Hematopoietic multipotent progenitor cell (in vitro differentiated cells): Measurements from ENCODE around the gene FAT1. TPM values are rescaled to one million over a fixed set of nuclear protein-coding genes. Genes with fewer than 3 reads are reported as not detected.

ENCODE experiments used
- DNase-seq, 3 donors: peaks; one replicate each; pipeline ENCODE4 v3.0.0-alpha.2; 2011 to 2015; ENCODE audit warnings: low read depth in 2 of 3, low spot score in 2 of 3
- total RNA-seq: library from RNA; depleted of rRNA; stranded (reverse); fragments of >200 nt; gene quantifications from one replicate; pipeline ENCODE4 v1.2.3, GENCODE V29; 2012

The FAT1 gene
- total RNA-seq, 1 donor: 0.81 TPM

DNA sequence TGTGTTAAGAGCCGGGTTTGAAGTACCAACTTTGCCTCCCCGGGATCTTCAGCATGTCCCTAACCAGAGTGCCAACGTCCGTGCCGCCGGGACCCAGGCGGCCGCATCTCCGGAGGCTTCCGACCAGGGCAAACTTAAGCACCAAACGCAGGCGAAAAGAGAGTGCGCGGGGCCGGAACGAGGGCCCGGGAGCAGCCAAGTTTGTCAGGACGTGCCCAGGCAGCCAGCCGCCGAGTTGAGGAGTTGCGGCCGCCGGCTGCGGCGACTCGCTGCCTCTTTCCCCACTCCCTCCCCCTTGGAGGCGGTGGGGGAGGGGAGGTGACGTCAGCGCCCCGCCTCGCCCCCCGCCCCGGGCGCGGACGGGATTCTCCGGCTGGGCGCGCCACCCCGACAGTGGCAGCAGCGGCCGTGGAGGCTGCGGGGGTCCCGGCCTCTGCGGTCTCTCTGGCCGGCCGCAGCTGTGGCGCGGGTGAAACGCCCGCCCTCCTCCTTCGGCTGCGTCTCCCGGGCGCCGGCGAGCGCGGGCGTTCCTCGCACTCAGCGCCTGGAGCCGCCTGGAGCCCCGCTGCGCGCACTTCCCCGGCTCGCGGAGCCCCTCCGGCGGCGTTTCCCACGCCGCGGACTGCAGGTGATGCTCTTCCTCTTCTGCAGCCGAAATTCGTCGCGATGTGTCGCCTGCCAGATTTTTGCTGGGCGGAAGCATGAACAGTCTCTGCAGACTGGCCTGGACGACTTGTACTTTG lies 2.9 kb upstream of the FAT1 start:
- DNase-seq: peak in 2 of 3 donors; percentile 17 to 25

DNA sequence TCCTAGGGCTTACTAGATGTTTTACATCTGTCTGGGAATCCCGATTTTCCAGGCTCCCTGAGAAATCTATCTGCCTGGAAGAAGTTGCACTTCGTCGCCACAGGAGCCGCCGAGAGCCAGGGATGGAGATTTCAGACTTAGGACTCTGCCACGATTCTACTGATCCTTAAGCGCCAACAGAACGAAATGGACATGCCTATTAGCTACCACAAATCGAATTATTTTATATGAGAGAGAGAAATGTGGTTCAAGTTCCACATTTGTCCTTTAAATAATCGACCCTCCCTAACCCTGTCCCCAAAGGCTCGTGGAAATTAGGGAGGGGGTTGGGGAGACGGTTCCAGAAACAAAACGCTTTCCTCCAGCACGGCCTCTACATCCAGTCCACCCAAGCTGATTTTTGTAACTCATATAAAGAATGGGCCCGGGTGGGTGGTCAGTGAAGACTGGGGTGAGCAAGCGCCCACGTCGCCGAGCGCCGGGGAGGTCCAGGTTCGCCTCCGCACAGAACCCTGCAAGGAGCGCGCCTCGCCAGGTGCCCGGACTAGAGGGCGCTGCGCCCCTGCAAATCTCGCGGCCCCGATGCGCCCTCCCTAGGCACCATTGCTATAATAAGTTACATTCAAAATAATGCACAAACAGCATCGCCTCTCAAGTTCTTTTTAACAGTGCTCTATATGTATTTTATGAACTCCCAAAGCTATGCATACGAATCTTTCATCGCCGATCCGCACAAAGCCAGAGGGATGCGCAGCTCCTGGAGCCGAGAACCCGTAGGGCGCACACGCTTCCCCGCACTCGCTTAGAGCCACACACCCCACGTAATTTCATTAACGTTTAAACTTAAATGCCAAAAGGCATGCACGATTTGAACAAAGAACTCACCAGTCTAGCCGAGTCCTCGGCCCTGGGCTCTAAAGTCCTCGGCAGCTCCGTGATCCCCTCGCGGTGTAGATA lies 2.1 kb upstream of the FAT1 start:
- DNase-seq: peak in 2 of 3 donors; percentile 44 to 46

DNA sequence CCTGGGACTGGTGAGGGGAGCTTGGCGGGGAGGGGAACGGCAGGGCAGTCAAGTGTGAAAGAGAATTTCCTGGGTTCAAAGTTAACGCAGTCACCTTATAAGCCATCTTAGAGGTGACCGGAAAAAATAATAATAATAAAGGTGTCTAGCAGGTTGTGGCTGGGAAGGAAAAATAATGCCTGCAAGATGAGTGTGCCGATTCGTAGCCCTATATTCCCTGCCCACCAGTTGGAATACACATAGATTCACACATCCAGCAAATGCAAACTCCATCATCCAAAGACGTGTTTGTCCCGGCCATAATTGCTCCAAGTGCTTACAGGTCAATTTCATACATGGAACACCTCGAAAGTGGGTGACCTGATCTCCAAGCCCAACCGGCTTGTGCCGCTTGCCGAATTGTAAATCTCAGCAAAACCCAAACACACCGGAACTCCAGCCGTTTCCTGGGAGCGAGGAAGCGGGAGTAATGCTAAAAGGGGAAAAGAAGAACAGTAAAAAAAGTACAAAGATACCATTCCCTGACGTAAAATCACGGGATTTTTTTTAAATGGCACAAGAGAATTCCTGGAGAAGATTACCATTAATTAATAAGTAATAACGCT lies 1.3 kb upstream of the FAT1 start:
- peak in 1 of 3 donors; percentile 7 for DNase-seq

DNA sequence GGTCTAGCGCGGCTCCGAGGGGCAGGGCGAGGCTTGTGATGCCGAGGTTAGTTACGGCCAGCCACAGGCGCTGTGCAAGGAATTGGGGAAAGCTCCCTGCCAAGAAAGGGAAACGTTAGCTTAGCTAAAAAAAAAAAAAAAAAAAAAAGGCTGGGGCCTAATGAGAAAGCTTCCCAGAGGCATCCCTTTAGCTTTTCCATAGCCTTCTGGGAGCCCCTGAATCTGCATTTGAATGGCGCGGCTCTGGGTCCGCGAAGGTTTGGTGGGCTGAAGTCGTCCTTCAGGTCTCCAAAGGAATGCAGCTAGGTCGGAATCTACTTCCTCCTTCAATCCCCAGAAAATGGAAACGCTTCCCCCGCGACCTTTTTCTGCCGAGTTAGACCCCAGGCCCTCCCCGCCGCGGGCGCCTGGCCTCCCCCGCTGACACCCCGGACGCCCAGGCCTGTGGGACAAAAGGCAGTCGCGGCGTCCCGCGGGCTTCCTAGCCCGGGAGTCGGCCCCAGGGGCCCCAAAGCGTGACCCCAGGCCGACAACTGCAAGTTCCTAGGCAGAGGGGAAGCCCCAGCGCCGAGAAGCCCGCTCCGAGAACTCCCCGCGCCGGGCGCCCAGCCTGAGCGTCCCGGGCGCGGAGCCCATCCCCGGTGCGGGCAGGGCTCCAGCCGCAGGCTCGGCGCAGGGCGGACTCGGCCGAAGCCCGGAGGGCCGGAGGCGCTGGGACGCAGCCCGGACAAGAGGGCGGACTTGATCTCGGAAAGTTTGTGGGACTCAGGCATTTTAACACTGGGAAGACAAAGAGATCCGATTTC lies 605 bp upstream of the FAT1 start:
- DNase-seq: peak in 2 of 3 donors; percentile 22 to 23

DNA sequence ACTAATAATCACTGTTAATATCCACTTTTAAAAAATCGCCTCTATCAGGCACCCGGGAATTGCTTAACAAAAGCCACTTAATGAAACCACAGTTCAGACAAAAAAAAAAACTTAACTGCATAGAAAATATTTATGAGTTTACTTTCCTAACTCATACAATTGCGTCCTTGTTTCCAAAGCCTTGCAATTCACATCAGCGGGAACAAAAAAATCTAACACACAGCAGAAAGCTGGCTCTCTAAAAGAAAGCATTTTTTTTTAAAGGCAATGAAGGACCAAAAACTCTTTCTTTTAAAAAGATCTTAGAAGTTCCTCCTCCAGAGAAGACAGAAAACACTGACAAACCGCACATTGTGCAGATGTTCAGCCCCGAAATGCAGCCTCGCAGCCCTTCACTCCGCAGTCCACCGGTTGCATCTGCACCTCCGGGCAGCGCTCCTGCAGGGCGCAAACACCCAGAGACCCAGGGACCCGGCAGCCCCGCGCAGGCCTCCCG lies 812 bp downstream of the FAT1 start:
- peak in 2 of 3 donors; percentile 17 to 24 for DNase-seq

DNA sequence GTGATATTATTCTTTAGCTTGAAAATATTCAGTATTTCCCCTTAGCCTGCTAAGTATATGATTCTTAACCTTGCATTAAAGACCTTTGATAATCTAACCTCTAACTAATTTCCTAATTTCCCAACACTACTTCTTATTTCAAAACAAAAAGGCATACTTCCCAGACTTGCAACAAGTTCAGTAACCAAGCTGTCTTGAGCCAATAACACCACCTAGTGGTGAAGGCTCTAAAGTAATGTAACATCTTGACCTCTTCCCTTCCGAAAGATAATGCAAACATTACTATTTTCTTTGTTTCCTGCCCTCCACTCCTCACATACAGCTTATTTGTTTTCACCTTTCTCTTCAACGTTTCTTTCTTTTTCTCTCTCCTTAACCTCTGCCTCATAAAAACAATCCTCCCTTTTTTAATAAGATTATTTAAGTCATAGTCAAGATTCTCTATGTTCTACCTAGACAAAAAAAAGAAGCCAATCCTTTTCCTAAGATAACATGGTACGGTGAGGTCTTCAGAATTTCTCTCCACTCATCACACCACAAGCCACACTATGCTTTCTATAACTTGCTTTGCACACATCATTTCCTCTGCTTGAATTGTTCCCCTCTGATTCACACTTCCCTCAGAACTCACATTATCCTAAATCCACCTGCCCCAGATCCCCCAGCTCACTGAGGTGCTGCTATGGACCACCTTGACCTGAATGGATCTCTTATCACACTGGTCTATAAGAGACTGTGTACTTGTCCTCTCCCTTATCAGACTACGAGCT lies 3.5 kb downstream of the FAT1 start:
- peak in 2 of 3 donors; percentile 11 to 37 for DNase-seq

DNA sequence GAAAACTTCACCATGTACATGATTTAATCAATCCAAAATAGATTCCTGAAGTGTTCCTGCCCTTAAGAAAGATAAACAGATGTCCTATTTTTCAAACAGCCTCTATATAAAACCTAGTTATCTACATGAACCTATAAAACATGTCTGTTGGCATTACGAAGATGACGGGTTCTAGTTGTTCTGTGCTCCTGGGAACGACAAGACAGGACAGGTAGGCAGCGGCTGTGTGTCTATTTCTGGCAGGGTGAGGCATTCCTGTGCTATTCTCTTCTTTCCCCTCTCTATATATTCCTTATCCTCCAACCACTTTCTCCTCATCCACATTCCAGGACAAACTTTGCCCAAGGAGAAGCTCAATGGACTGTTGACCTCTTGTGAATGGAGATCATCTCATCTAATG lies 6.1 kb downstream of the FAT1 start:
- DNase-seq: no peak

DNA sequence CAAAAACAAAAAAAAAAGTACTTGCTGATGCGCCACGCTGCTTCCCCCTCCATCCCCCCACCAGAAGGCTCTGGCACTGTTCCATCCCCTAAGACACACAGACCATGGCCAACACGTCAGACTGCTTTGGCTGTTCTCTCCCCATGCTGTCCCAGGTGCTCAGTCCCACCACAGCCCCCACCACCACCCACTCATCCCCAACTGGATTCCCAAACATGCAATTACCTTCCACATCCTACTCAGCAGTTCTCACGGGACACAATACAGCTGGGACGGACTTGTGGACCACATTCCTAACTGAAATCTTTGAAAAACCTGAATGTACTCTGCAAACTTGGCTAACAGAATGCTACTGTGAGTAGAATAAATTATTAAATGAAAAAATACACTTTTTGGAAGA lies 8.6 kb downstream of the FAT1 start:
- no peak for DNase-seq

DNA sequence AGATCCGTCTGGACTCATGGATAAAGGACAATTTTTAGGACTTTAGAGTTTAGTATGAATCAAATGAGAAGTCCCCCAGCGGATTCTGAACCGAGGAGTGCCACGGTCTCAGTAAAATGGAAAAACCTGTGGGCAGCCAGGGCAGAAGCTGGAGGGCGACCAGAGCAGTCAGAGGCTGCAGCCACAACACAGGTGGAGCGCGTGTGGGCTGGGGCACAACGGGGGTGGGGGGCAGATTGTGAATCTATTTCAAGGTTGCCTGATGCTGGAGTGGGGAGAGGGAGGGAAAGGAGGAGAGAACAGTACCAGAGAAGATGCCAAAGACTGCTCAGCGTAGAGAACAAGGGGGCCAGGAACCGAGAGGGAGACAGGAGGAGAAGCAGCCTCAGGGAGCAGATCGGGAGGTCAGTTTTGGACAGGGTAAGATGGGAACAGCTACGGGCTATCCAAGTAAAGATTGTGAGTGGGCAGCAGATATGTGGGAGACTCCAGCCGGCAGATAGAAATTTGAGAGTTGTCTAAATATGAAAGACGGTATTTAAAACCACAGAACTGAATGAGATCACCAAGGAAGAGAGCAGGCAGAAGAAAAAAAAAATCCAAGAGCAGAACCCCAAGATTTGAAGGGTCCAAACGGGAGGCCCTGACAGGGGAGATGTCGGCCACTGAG lies 9.5 kb downstream of the FAT1 start:
- no peak for DNase-seq

DNA sequence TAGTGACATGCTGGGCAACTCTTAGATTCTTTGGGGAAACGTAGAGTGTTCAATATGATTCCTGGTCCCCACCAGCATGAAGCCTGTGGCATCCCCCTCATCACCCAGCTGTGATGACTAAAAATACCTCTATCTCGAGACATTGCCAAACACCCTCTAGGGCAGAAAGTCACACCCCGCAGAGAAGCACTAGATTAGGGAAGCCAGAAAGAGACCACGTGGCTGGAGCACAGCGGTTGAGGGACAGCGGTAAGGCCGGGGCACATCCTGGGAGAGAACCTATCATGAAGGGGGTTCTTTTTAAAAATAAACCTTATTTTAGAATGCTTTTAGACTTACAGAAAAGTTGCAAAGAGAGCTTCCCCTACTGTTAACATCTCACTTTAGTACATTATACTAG lies 11.0 kb downstream of the FAT1 start:
- no peak for DNase-seq

DNA sequence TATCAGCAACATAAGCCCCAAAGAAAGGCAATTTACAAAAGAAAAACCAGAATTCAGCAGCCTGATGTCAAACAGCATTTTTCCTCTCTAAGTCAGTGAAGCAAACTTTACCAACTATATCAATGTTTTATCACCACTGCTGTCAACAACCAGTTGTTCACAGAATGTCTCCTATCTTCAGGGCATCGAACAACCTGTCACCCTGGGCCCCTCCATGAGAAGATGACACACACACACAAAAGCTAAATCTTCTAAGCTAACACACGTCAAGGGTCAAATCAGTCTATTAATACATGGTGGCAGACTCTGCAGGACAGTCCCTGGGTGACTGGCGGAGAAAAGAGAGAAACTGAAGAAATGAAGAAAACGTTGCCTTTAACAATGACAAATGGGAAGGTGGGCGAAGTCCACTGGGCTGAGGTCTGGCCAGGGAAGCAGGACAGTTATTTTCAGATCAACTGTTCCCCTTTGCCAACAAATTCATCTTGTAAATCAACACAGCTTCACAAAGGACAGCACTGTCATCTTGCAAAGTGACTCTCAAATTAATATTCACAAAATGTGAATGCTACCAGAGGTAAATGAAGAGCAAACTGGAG lies 13.0 kb downstream of the FAT1 start:
- DNase-seq: no peak

DNA sequence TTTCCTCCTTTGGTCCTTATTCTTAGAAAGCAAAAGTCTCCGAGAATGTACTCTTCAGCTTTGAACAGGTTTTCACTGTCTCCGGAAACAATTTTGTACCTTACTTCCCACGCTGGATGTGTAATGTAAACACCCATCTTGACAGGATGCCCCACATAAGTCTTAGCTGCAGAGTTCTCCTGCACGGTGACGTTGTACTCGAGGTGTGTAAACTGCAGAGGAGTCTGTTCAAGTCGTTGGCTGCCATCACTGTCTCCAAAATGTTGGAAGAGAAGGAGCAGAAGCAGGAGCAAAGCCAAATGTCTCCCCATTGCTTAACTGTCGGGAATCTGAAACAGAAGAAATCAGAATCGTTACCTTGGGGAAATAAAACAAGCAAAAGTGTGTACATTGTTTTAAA lies 14.1 kb downstream of the FAT1 start:
- DNase-seq: no peak

DNA sequence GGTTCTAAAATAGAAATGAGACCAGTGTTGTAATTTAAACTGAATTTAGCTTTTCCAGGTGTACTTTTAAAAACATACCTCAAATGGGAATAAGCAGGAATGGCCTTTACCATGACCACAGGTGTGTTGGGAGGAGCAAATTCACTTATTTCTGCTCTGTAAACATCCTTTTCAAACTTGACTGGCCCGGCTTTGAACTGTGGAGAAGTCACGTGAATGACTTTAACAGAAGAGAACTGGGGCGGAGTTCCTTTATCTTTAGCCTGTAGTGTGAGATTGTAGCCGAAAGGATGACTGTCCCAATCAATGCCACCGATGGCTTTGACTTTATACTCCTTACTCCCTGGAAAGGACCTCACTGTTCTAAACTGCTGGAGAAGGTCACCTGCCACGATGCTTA lies 15.1 kb downstream of the FAT1 start:
- DNase-seq: no peak

DNA sequence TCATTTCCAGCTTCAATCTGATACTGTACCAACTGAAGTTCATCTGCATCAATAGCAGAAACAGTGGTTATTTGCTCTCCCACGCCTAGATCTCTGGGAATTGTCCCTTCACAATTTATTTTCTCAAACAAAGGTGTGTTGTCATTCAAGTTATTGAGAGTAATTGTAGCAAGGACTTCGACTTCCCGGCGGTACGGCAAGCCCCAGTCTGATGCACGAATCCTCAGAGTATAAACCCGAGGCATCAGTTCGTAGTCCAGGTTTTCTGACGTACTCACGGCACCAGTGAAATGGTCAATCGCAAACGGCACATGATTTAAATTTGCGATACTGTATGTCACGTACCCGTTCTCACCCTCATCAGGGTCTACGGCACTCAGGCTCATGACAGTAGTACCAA lies 15.7 kb downstream of the FAT1 start:
- no peak for DNase-seq

DNA sequence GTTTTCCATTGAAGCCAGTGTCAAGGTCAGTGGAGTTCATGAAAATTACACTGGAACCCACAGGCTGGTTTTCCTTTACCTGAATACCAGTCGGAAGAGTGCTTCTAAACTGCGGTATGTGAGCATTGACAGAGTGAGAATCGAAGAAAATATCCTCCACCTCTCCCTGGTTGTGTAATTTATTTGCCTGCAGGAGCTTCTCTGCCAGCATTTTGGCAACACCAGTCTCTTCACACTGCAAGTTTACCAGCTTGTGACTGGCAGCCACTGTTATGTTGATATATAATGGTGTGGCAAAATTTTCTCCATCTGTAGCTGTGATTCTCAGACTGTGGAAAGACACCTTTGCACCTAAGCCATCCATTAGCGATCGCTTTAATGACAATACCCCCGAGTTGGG lies 16.1 kb downstream of the FAT1 start:
- no peak for DNase-seq

DNA sequence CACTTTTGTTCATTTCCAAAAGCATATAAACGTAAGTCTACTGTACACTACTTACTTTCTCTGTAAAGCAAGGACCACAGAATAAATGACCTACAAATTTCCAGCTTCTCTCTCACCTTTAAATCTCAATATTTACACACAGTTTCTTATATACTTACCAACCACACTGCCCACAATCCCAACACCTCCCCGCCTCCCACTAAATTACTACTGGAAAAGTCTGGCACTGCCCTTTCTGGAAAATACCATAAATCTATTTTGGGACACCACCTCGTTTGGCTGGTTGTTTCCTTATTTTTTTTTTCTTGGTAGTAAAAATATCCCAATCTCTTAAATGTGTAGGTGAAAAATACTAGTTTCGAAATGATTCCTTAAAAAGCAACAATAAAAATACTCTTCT lies 19.6 kb downstream of the FAT1 start:
- DNase-seq: no peak

DNA sequence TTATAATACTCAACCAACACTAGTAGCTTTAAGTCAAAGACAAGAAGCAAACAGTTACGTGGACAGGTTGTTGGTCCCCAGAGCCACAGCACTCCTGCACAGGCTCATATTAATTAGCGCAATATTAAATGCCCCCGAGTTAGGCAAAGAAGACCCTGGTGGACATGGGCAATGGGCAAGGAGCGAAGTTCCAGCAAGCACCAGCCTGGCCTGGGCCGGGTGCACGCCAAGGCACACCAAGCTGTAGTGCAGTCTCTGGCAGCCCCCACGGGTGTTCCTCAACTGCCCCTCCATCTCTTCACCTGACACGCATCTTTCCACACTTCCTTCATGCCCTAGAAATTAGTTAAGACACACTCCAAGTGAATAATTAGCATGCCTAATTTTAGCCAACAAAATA lies 20.1 kb downstream of the FAT1 start:
- DNase-seq: no peak

DNA sequence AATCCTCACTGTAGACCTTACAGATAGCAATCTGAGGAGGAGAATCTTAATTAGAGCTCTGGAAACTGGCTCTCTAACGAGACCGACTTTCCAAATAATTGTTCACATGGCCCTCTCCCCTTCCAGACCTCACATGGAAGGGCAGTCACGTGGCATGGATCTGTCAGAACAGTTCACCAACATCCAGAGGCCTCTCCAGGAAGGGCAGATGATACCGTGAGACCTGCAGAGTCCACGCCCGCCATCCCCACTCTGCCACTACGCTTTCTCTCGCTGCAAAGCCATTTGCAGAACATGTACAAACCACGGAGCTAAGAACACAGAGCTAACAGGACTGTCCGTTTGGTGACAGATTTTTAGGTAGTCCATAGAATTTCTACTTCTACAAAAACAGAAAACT lies 20.7 kb downstream of the FAT1 start:
- DNase-seq: no peak

DNA sequence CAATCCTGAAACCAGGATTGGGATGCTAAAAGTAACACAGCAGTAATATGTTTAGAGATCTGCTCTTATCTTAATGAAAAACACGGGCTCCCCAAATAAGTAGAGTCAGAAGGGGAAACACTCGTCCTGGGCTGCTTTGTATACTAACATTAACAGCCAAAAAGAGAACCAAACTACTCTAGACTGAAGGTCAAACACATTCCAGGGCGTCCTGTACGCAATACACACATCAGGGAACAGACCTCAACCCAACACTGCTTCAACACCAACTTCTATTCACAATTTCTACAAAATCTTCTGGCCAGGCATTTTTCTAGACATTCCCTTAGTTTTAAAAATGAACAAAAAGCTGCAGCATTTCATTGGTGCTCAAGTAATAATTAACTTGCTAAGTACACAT lies 21.4 kb downstream of the FAT1 start:
- DNase-seq: no peak
